ENCODE results near the gene PEAK1. TPM values are rescaled to one million over a fixed set of nuclear protein-coding genes. Genes with fewer than 3 reads are reported as not detected.

PEAK1 gene
- total and polyA plus RNA-seq, 10 of the 15 experiments (the other 5 are each of a cell fraction or from before 2014, with no cell fraction given), result 0.62 to 24.2 (median 11.2) TPM

DNA sequence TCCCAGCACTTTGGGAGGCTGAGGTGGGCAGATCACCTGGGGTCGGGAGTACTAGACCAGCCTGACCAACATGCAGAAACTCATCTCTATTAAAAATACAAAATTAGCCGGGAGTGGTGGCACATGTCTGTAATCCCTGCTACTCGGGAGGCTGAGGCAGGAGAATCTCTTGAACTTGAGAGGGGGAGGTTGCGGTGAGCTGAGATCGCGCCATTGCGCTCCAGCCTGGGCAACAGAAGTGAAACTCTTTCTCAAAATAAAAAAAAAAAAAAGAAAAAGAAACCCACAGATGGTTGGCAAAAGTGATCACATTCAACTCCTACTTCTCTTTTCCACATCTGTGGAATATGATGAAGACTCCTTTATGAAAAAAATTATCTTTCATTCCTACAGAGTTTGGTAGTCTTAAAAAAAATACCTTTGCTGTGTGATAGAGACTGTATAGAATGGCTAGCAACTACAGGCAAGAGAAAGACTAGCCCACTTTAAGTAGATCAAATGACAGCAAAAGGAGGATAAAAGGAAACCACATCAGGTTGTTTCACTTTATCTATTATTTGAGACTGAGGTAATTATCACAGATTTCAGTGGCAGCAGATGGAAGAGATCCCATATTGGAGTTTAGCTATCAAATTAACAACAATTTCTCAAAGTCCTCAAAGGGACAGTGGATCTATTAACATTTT is 176.0 kb downstream of the PEAK1 start (continued):
- TF ChIP-seq, protein P1, sequence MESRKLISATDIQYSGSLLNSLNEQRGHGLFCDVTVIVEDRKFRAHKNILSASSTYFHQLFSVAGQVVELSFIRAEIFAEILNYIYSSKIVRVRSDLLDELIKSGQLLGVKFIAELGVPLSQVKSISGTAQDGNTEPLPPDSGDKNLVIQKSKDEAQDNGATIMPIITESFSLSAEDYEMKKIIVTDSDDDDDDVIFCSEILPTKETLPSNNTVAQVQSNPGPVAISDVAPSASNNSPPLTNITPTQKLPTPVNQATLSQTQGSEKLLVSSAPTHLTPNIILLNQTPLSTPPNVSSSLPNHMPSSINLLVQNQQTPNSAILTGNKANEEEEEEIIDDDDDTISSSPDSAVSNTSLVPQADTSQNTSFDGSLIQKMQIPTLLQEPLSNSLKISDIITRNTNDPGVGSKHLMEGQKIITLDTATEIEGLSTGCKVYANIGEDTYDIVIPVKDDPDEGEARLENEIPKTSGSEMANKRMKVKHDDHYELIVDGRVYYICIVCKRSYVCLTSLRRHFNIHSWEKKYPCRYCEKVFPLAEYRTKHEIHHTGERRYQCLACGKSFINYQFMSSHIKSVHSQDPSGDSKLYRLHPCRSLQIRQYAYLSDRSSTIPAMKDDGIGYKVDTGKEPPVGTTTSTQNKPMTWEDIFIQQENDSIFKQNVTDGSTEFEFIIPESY (IDR thresholded peaks at IDR 0.05), result 0 out of 2 replicates have a peak, but pooled peaks have one; percentile 7
- TF ChIP-seq, protein P2, sequence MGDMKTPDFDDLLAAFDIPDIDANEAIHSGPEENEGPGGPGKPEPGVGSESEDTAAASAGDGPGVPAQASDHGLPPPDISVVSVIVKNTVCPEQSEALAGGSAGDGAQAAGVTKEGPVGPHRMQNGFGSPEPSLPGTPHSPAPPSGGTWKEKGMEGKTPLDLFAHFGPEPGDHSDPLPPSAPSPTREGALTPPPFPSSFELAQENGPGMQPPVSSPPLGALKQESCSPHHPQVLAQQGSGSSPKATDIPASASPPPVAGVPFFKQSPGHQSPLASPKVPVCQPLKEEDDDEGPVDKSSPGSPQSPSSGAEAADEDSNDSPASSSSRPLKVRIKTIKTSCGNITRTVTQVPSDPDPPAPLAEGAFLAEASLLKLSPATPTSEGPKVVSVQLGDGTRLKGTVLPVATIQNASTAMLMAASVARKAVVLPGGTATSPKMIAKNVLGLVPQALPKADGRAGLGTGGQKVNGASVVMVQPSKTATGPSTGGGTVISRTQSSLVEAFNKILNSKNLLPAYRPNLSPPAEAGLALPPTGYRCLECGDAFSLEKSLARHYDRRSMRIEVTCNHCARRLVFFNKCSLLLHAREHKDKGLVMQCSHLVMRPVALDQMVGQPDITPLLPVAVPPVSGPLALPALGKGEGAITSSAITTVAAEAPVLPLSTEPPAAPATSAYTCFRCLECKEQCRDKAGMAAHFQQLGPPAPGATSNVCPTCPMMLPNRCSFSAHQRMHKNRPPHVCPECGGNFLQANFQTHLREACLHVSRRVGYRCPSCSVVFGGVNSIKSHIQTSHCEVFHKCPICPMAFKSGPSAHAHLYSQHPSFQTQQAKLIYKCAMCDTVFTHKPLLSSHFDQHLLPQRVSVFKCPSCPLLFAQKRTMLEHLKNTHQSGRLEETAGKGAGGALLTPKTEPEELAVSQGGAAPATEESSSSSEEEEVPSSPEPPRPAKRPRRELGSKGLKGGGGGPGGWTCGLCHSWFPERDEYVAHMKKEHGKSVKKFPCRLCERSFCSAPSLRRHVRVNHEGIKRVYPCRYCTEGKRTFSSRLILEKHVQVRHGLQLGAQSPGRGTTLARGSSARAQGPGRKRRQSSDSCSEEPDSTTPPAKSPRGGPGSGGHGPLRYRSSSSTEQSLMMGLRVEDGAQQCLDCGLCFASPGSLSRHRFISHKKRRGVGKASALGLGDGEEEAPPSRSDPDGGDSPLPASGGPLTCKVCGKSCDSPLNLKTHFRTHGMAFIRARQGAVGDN (IDR thresholded peaks at IDR 0.05), result no peak
- TF ChIP-seq SREBF1 (IDR thresholded peaks at IDR 0.05; ENCODE audit: low read length), result no peak

GRCh38 chr15:77243135-77243534 is 176.8 kb downstream of the PEAK1 start:
- Histone ChIP-seq H3K4me2 (ENCODE audit: control insufficient read depth, insufficient read depth) (no peak overlapping the region), H2AFZ (ENCODE audit: control insufficient read depth, low read depth, low read length) (no peak overlapping the region), H3K9ac (ENCODE audit: control insufficient read depth, insufficient read depth, low read length) (no peak overlapping the region), H3K79me2 (ENCODE audit: control insufficient read depth, insufficient read depth, low read length) (no peaks in the 10 kb centered on the region), H3K4me3 (no peak overlapping the region), H3K36me3 (ENCODE audit: control insufficient read depth in 2 of 2, insufficient read depth in 2 of 2, low read length in 1 of 2) (no peaks in the 10 kb centered on the region), H3K27ac (ENCODE audit: control insufficient read depth, insufficient read depth) (no peak overlapping the region), H3K4me1 (ENCODE audit: control insufficient read depth, insufficient read depth, low read length) (no peaks in the 10 kb centered on the region), H3K9me3 (replicated peaks; ENCODE audit: control insufficient read depth, insufficient read depth, low read length) (no peaks in the 10 kb centered on the region), H4K20me1 (ENCODE audit: control insufficient read depth, insufficient read depth) (no peaks in the 10 kb centered on the region), H3K27me3 (replicated peaks in 1 of 2; ENCODE audit: control insufficient read depth in 2 of 2, insufficient read depth in 2 of 2, low read length in 1 of 2) (no peaks in the 10 kb centered on the region)
- no peak for DNase-seq (ENCODE audit: low read depth, low spot score)
- FAIRE-seq, result no peak
- POLR2A ChIA-PET, result no interaction called here
- SMC1A ChIA-PET (ENCODE audit: uncharacterized antibody, unreplicated experiment), result interaction anchor here (1.3 kb wide), 1 partner anchor 233 kb away, joined by 3 read pairs; no protein-coding TSS in a partner anchor
- 100% methylated on average over 2 of the region's 2 CpGs for WGBS (ENCODE audit: insufficient coverage, insufficient replicate concordance, low lambda C conversion rate, missing lambda C conversion rate)
- BruUV-seq (replicated peaks), result no TSS peak
- RAD21 ChIA-PET (ENCODE audit: unreplicated experiment), result interaction anchor here (1.1 kb wide), 1 partner anchor 38 kb away, joined by 4 read pairs; no protein-coding TSS in a partner anchor
- in situ Hi-C loops (cut with MboI) (no loop called here), intact Hi-C loops (cut with micrococcal nuclease; ENCODE audit: unreplicated experiment) (no loop called here)
- TF ChIP-seq BMI1 (IDR thresholded peaks at IDR 0.05; ENCODE audit: borderline replicate concordance) (0 out of 2 replicates have a peak, but pooled peaks have one; percentile 27), RUNX3 (IDR thresholded peaks at IDR 0.05; ENCODE audit: low read length) (no peak), BACH1 (IDR thresholded peaks at IDR 0.05; ENCODE audit: borderline replicate concordance) (no peak), NR2F1 (conservative IDR thresholded peaks at IDR 0.05) (no peak), TARDBP (IDR thresholded peaks at IDR 0.05; ENCODE audit: borderline replicate concordance) (no peak)
- TF ChIP-seq, protein P3, sequence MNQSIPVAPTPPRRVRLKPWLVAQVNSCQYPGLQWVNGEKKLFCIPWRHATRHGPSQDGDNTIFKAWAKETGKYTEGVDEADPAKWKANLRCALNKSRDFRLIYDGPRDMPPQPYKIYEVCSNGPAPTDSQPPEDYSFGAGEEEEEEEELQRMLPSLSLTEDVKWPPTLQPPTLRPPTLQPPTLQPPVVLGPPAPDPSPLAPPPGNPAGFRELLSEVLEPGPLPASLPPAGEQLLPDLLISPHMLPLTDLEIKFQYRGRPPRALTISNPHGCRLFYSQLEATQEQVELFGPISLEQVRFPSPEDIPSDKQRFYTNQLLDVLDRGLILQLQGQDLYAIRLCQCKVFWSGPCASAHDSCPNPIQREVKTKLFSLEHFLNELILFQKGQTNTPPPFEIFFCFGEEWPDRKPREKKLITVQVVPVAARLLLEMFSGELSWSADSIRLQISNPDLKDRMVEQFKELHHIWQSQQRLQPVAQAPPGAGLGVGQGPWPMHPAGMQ (IDR thresholded peaks at IDR 0.05; ENCODE audit: borderline replicate concordance), result no peak
- ATAC-seq, result no peak
- CTCF ChIA-PET, result interaction anchor here (0.9 to 1.5 kb wide), 2 partner anchors 9 to 56 kb away, joined by 3 read pairs; no protein-coding TSS in a partner anchor

All from GM12878 (cell line).